Loucy (cell line): ENCODE data around the gene TRIM45.

ENCODE experiments used
- H2AFZ ChIP-seq: fragments of 200-600 bp; sonication (generic); 2 replicates; pipeline ENCODE4 v1.6.0; 2016; ENCODE audit warnings: antibody characterized with exemption, mild to moderate bottlenecking, low read length, moderate library complexity
- H3F3A ChIP-seq: fragments of 200-600 bp; 2 replicates; pipeline ENCODE4 v1.6.0; 2016; ENCODE audit warnings: antibody characterized with exemption, low read depth, mild to moderate bottlenecking
- H3K27me3 ChIP-seq: fragments of 200-600 bp; sonication (generic); 2 replicates; pipeline ENCODE4 v1.6.1; 2014; ENCODE audit warnings: low read length, mild to moderate bottlenecking; ENCODE audit not compliant: insufficient read depth, poor library complexity, severe bottlenecking
- H3K36me3 ChIP-seq: fragments of 200-600 bp; sonication (generic); 2 replicates; pipeline ENCODE4 v1.6.1; 2016; ENCODE audit warnings: low read length; ENCODE audit not compliant: insufficient read depth
- H3K4me1 ChIP-seq: fragments of 200-600 bp; sonication (generic); 2 replicates; pipeline ENCODE4 v1.5.1; 2014; ENCODE audit warnings: low read length, mild to moderate bottlenecking; ENCODE audit not compliant: insufficient read depth, poor library complexity, severe bottlenecking
- H3K4me2 ChIP-seq: fragments of 200-600 bp; sonication (generic); 2 replicates; pipeline ENCODE4 v1.6.0; 2014; ENCODE audit warnings: antibody characterized with exemption, low read length, low read depth, mild to moderate bottlenecking; ENCODE audit not compliant: poor library complexity, severe bottlenecking
- H3K4me3 ChIP-seq: fragments of 200-600 bp; sonication (generic); 2 replicates; pipeline ENCODE4 v1.5.1; 2014; ENCODE audit warnings: low read length, mild to moderate bottlenecking, mixed read lengths; ENCODE audit not compliant: poor library complexity, severe bottlenecking
- H3K79me2 ChIP-seq: fragments of 200-600 bp; sonication (generic); 2 replicates; pipeline ENCODE4 v1.6.1; 2014; ENCODE audit warnings: low read length; ENCODE audit not compliant: insufficient read depth
- H3K9ac ChIP-seq: fragments of 200-600 bp; sonication (generic); 2 replicates; pipeline ENCODE4 v1.6.0; 2014; ENCODE audit warnings: mild to moderate bottlenecking, low read depth, low read length, moderate library complexity; ENCODE audit not compliant: poor library complexity, severe bottlenecking
- H3K9me2 ChIP-seq: fragments of 200-600 bp; sonication (generic); replicated peaks from 2 replicates; pipeline ENCODE4 v1.6.1; 2016; ENCODE audit warnings: low read depth, low read length, mixed read lengths
- H3K9me3 ChIP-seq: fragments of 200-600 bp; sonication (generic); 2 replicates; pipeline ENCODE4 v1.6.1; 2014; ENCODE audit warnings: mild to moderate bottlenecking, antibody characterized with exemption, low read length, low read depth; ENCODE audit not compliant: insufficient read depth
- H4K20me1 ChIP-seq: fragments of 200-600 bp; sonication (generic); 2 replicates; pipeline ENCODE4 v1.6.0; 2014; ENCODE audit warnings: antibody characterized with exemption, low read length, mild to moderate bottlenecking; ENCODE audit not compliant: insufficient read depth, poor library complexity, severe bottlenecking
- EZH2phosphoT487 ChIP-seq: fragments of 200-600 bp; IDR thresholded peaks from 2 replicates; pipeline ENCODE4 v1.6.1; 2018; ENCODE audit warnings: antibody characterized with exemption, mild to moderate bottlenecking, moderate library complexity, borderline replicate concordance
- TF ChIP-seq, protein P1 (sequence below): fragments of 200-600 bp; sonication (generic); conservative IDR thresholded peaks from 2 replicates; pipeline ENCODE4 v1.5.1; 2014; ENCODE audit warnings: mild to moderate bottlenecking, antibody characterized with exemption, low read length

The TRIM45 gene

DNA sequence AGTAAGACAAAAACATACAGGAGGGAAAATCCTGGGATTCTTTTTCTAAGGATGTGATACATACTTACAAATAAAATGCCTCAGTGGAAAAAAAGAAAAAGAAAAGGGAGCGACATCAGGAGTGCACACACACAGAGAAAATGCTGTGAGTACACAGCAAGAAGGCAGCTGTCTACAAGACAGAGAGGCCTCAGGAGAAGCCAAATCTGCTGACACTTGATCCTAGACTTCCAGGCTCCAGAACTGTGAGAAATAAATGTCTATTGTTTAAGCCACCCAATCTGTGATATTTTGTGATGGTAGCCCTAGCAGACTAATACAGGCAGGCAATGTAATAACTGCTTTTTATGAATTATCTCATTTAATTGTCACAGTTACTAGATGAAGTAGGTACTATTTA, 17.0 kb upstream of the TRIM45 start:
- no peaks in the 10 kb centered on the region for H3F3A ChIP-seq
- H4K20me1 ChIP-seq: no peaks in the 10 kb centered on the region
- no peaks in the 10 kb centered on the region for H3K9me3 ChIP-seq
- H3K27me3 ChIP-seq: no peaks in the 10 kb centered on the region
- no peak overlapping the region for H3K9ac ChIP-seq
- no peaks in the 10 kb centered on the region for H3K9me2 ChIP-seq
- no peak for TF ChIP-seq EZH2phosphoT487
- TF ChIP-seq, protein P1, sequence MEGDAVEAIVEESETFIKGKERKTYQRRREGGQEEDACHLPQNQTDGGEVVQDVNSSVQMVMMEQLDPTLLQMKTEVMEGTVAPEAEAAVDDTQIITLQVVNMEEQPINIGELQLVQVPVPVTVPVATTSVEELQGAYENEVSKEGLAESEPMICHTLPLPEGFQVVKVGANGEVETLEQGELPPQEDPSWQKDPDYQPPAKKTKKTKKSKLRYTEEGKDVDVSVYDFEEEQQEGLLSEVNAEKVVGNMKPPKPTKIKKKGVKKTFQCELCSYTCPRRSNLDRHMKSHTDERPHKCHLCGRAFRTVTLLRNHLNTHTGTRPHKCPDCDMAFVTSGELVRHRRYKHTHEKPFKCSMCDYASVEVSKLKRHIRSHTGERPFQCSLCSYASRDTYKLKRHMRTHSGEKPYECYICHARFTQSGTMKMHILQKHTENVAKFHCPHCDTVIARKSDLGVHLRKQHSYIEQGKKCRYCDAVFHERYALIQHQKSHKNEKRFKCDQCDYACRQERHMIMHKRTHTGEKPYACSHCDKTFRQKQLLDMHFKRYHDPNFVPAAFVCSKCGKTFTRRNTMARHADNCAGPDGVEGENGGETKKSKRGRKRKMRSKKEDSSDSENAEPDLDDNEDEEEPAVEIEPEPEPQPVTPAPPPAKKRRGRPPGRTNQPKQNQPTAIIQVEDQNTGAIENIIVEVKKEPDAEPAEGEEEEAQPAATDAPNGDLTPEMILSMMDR: no peak
- no peaks in the 10 kb centered on the region for H3K36me3 ChIP-seq
- peaks cover 3% of the 10 kb centered on the region for H3K4me1 ChIP-seq
- no peaks in the 10 kb centered on the region for H3K79me2 ChIP-seq
- no peak overlapping the region for H3K4me2 ChIP-seq
- H3K4me3 ChIP-seq: no peak overlapping the region
- no peak overlapping the region for H2AFZ ChIP-seq

DNA sequence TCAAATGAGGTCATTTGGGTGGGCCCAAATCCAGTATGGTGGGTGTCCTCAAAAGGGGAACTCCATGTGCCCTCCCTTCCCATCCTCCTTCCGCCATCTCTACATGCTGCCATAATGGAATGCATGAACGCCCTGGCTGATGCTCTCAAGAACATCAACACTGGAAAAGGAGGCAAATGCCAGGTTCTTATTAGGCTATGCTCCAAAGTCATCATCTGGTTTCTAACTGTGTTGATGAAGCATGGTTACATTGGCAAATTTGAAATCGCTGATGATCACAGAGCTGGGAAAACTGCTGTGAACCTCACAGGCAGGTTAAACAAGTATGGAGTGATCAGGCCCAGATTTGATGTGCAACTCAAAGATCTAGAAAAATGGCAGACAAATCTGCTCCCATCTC, 16.6 kb upstream of the TRIM45 start:
- no peak overlapping the region for H2AFZ ChIP-seq
- H3K4me1 ChIP-seq: peaks cover 3% of the 10 kb centered on the region
- no peak overlapping the region for H3K4me2 ChIP-seq
- H3F3A ChIP-seq: no peaks in the 10 kb centered on the region
- no peak overlapping the region for H3K9ac ChIP-seq
- H3K27me3 ChIP-seq: no peaks in the 10 kb centered on the region
- H3K9me2 ChIP-seq: no peaks in the 10 kb centered on the region
- TF ChIP-seq EZH2phosphoT487: no peak
- TF ChIP-seq, protein P1: no peak
- no peaks in the 10 kb centered on the region for H4K20me1 ChIP-seq
- no peak overlapping the region for H3K4me3 ChIP-seq
- no peaks in the 10 kb centered on the region for H3K79me2 ChIP-seq
- H3K9me3 ChIP-seq: no peaks in the 10 kb centered on the region
- no peaks in the 10 kb centered on the region for H3K36me3 ChIP-seq

DNA sequence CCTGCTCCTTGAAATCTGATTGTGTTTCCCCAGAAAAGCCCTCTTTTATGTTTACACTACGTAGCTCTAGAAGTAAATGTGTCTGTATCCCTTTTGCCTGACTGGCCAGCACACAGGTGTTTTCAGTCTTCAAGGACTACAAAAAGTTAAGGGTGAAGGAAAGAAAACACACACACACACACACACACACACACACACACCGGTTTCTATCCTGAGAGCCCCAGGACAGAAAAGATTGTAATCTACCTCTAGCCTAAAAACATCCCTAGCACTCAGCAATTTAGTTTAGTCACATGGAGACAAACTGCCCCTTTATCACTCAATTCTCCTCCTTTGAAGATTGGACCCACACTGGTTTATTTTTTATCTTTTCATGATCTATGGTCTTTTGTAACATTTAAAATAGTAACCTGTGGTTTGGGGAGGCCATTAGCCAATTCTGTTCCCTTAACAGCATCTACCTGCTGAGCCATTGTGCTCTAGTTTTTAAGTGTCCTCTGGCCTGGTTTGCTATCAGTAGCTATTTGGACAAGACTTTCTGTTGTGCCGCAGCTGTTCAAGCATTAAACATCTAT, 15.8 kb upstream of the TRIM45 start:
- no peak for TF ChIP-seq EZH2phosphoT487
- TF ChIP-seq, protein P1: no peak
- H3K36me3 ChIP-seq: no peaks in the 10 kb centered on the region
- H3K4me1 ChIP-seq: peaks cover 3% of the 10 kb centered on the region
- no peak overlapping the region for H3K4me2 ChIP-seq
- H3K79me2 ChIP-seq: no peaks in the 10 kb centered on the region
- H3K9me2 ChIP-seq: no peaks in the 10 kb centered on the region
- H3K9ac ChIP-seq: no peak overlapping the region
- no peak overlapping the region for H2AFZ ChIP-seq
- H3F3A ChIP-seq: no peaks in the 10 kb centered on the region
- no peak overlapping the region for H3K4me3 ChIP-seq
- no peaks in the 10 kb centered on the region for H4K20me1 ChIP-seq
- H3K27me3 ChIP-seq: no peaks in the 10 kb centered on the region
- H3K9me3 ChIP-seq: no peaks in the 10 kb centered on the region
